Astrocyte (in vitro differentiated cells and primary cell): ENCODE results near the gene WIPI1. TPM values are rescaled to one million over a fixed set of nuclear protein-coding genes. Genes with fewer than 3 reads are reported as not detected.

Experiments
- DNase-seq: peaks from one replicate; pipeline ENCODE4 v3.0.0-alpha.2; 2010; ENCODE audit warnings: low read depth
- FAIRE-seq: peaks from 2 replicates; lab custom pipeline; 2011; peaks lifted over from hg19 to GRCh38; lab: Jason Lieb, UNC
- H2AFZ ChIP-seq: 2 replicates; pipeline ENCODE4 v1.6.0; 2012; ENCODE audit warnings: low read depth, low read length, inconsistent platforms
- H3K27ac ChIP-seq: 2 replicates; pipeline ENCODE4 v1.5.1; 2011; ENCODE audit warnings: low read depth, low read length, inconsistent platforms
- H3K27me3 ChIP-seq: 2 replicates; pipeline ENCODE4 v1.6.0; 2011; ENCODE audit warnings: low read length, inconsistent platforms; ENCODE audit not compliant: insufficient read depth
- H3K36me3 ChIP-seq: 2 replicates; pipeline ENCODE4 v1.5.1; 2011; ENCODE audit warnings: low read length, inconsistent platforms; ENCODE audit not compliant: insufficient read depth
- H3K4me1 ChIP-seq: 2 replicates; pipeline ENCODE4 v1.5.1; 2011; ENCODE audit warnings: low read length, inconsistent platforms; ENCODE audit not compliant: insufficient read depth
- H3K4me2 ChIP-seq: 2 replicates; pipeline ENCODE4 v1.6.0; 2012; ENCODE audit warnings: low read length, inconsistent platforms
- H3K4me3 ChIP-seq: 2 replicates; pipeline ENCODE4 v1.5.1; 2011; ENCODE audit warnings: low read depth, mild to moderate bottlenecking, low read length, inconsistent platforms; ENCODE audit not compliant: insufficient read depth
- H3K79me2 ChIP-seq: 2 replicates; pipeline ENCODE4 v1.6.0; 2012; ENCODE audit warnings: mild to moderate bottlenecking, low read length, inconsistent platforms; ENCODE audit not compliant: insufficient read depth
- H3K9ac ChIP-seq: 2 replicates; pipeline ENCODE4 v1.6.0; 2012; ENCODE audit warnings: mild to moderate bottlenecking, low read length, inconsistent platforms
- H3K9me3 ChIP-seq: 2 replicates; pipeline ENCODE4 v1.5.1; 2012; ENCODE audit warnings: low read depth, mild to moderate bottlenecking, low read length, inconsistent platforms; ENCODE audit not compliant: insufficient read depth
- H4K20me1 ChIP-seq: 2 replicates; pipeline ENCODE4 v1.6.0; 2012; ENCODE audit warnings: low read length, inconsistent platforms; ENCODE audit not compliant: insufficient read depth
- H3K27ac Mint-ChIP-seq: one replicate; pipeline ENCODE4 v1.8.0; 2021; ENCODE audit warnings: mild to moderate bottlenecking, mixed read lengths; ENCODE audit not compliant: unreplicated experiment
- H3K27me3 Mint-ChIP-seq: one replicate; pipeline ENCODE4 v1.8.0; 2021; ENCODE audit warnings: low read depth, mixed read lengths; ENCODE audit not compliant: unreplicated experiment
- H3K36me3 Mint-ChIP-seq: one replicate; pipeline ENCODE4 v1.8.0; 2021; ENCODE audit warnings: low read depth, mixed read lengths; ENCODE audit not compliant: unreplicated experiment
- H3K4me1 Mint-ChIP-seq: one replicate; pipeline ENCODE4 v1.8.0; 2021; ENCODE audit warnings: low read depth, mixed read lengths; ENCODE audit not compliant: unreplicated experiment
- H3K4me3 Mint-ChIP-seq: one replicate; pipeline ENCODE4 v1.8.0; 2021; ENCODE audit warnings: mild to moderate bottlenecking, moderate library complexity, mixed read lengths; ENCODE audit not compliant: unreplicated experiment
- H3K9me3 Mint-ChIP-seq: one replicate; pipeline ENCODE4 v1.8.0; 2021; ENCODE audit warnings: mild to moderate bottlenecking, mixed read lengths; ENCODE audit not compliant: unreplicated experiment
- EZH2 ChIP-seq: IDR thresholded peaks from 2 replicates; pipeline ENCODE4 v1.6.1; 2012; ENCODE audit warnings: mild to moderate bottlenecking, low read length, inconsistent platforms; ENCODE audit not compliant: insufficient read depth
- total RNA-seq: library from RNA; stranded (reverse); gene quantifications from 2 replicates; pipeline ENCODE4 v1.2.1, GENCODE V29; 2021
- TF ChIP-seq, protein P1 (sequence below): IDR thresholded peaks from 2 replicates; pipeline ENCODE4 v1.5.1; 2011; ENCODE audit warnings: low read depth, mild to moderate bottlenecking, inconsistent platforms, low read length, moderate library complexity; ENCODE audit not compliant: insufficient read depth

WIPI1 gene
- total RNA-seq, 1 donor from 2014 or later = 83.5 TPM

DNA sequence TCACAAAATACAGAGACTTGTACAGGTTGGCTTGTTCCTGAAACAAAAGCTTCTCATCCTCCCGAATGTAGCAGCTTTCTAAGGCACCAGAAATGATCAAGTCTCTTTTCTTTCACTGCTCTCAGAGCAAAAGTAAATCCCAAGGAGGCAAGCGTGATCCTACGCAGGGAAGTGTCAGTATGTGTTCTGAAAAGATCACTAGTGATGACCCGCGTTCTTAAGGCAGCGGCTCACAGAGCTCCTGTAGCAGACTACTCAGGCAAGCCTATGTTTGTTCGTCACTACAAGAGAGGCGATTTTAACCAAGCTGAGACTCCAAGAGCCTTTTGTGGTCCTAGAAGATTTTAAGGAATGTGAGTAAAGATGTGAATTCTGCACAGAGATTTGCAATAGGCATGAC lies 34.5 kb downstream of the WIPI1 start:
- H3K27ac Mint-ChIP-seq = no peak overlapping the region
- FAIRE-seq = no peak

DNA sequence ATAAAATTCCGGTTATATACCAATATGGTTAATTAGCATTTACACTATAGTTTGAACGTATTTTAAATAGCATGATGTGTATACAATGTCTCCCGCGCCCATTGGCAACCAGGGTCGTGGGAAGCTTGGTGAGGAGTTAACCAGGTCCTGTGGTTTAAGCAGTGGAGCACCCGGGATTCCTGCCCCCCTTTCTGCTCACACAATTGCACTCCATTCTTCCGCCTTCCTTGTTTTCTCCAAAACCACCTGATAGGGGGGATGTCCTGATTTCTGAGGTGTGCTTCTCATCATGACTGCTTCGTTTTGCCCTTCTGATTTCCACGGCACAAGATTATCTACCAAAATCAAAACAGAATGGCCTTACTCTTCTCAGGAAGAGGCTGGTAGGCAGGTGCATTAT lies 35.8 kb downstream of the WIPI1 start:
- Mint-ChIP-seq H3K27me3 (no peaks in the 10 kb centered on the region), H3K4me1 (no peaks in the 10 kb centered on the region), H3K9me3 (peaks cover 23% of the 10 kb centered on the region), H3K4me3 (no peak overlapping the region), H3K27ac (no peak overlapping the region), H3K36me3 (peaks cover 43% of the 10 kb centered on the region)
- Histone ChIP-seq H3K27me3 (no peaks in the 10 kb centered on the region), H4K20me1 (peaks cover 3% of the 10 kb centered on the region), H3K4me1 (no peaks in the 10 kb centered on the region), H3K4me2 (no peak overlapping the region), H3K36me3 (peaks cover 21% of the 10 kb centered on the region), H3K9me3 (no peaks in the 10 kb centered on the region), H3K27ac (no peak overlapping the region), H3K9ac (no peak overlapping the region), H3K4me3 (no peak overlapping the region), H2AFZ (no peak overlapping the region), H3K79me2 (no peaks in the 10 kb centered on the region)
- FAIRE-seq = no peak
- TF ChIP-seq, protein P1, sequence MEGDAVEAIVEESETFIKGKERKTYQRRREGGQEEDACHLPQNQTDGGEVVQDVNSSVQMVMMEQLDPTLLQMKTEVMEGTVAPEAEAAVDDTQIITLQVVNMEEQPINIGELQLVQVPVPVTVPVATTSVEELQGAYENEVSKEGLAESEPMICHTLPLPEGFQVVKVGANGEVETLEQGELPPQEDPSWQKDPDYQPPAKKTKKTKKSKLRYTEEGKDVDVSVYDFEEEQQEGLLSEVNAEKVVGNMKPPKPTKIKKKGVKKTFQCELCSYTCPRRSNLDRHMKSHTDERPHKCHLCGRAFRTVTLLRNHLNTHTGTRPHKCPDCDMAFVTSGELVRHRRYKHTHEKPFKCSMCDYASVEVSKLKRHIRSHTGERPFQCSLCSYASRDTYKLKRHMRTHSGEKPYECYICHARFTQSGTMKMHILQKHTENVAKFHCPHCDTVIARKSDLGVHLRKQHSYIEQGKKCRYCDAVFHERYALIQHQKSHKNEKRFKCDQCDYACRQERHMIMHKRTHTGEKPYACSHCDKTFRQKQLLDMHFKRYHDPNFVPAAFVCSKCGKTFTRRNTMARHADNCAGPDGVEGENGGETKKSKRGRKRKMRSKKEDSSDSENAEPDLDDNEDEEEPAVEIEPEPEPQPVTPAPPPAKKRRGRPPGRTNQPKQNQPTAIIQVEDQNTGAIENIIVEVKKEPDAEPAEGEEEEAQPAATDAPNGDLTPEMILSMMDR = no peak
- TF ChIP-seq EZH2 = no peak
- DNase-seq = no peak

More for the DNA sequence above, 34.5 kb downstream of the WIPI1 start:
- Histone ChIP-seq H3K4me1 (no peaks in the 10 kb centered on the region), H3K27ac (no peak overlapping the region), H3K36me3 (peaks cover 21% of the 10 kb centered on the region), H3K4me3 (no peak overlapping the region), H3K9me3 (no peaks in the 10 kb centered on the region), H3K27me3 (no peaks in the 10 kb centered on the region), H3K4me2 (no peak overlapping the region), H2AFZ (no peak overlapping the region), H3K9ac (no peak overlapping the region), H3K79me2 (no peaks in the 10 kb centered on the region), H4K20me1 (peaks cover 3% of the 10 kb centered on the region)
- Mint-ChIP-seq H3K4me3 (no peak overlapping the region), H3K9me3 (peaks cover 20% of the 10 kb centered on the region), H3K27me3 (no peaks in the 10 kb centered on the region), H3K4me1 (no peaks in the 10 kb centered on the region), H3K36me3 (peaks cover 43% of the 10 kb centered on the region)
- TF ChIP-seq EZH2 = no peak
- TF ChIP-seq, protein P1 = no peak
- no peak for DNase-seq

DNA sequence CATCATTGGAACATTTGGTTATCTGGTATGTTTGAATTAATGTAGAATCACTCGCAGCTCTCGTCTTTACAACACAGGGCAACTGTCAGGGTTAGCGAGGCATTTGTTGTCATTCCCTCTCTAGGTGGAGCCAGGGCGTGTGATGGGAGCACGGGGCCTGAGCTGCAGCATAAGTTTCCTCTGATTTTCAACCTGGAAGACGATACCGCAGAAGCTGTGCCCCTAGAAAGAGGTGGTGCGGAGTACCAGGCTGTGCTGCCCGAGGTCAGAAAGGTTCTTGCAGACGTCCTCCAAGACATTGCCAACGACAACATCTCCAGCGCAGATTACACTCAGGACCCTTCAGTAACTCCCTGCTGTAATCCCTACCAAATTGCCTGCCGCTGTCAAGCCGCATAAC lies 37.2 kb downstream of the WIPI1 start:
- H3K9ac ChIP-seq = no peak overlapping the region

More for the DNA sequence above, 37.2 kb downstream of the WIPI1 start:
- Mint-ChIP-seq H3K36me3 (peaks cover 47% of the 10 kb centered on the region), H3K27me3 (no peaks in the 10 kb centered on the region), H3K4me3 (no peak overlapping the region), H3K9me3 (peaks cover 29% of the 10 kb centered on the region), H3K27ac (no peak overlapping the region), H3K4me1 (no peaks in the 10 kb centered on the region)
- Histone ChIP-seq H3K36me3 (peaks cover 13% of the 10 kb centered on the region), H2AFZ (no peak overlapping the region), H3K4me1 (no peaks in the 10 kb centered on the region), H3K27ac (no peak overlapping the region), H3K27me3 (no peaks in the 10 kb centered on the region), H4K20me1 (peaks cover 3% of the 10 kb centered on the region), H3K4me2 (no peak overlapping the region), H3K9me3 (no peaks in the 10 kb centered on the region), H3K79me2 (no peaks in the 10 kb centered on the region), H3K4me3 (no peak overlapping the region)
- TF ChIP-seq, protein P1 = no peak
- no peak for TF ChIP-seq EZH2
- DNase-seq = no peak
- FAIRE-seq = no peak
